ENCODE data around the gene CA5A. TPM values are rescaled to one million over a fixed set of nuclear protein-coding genes. Genes with fewer than 3 reads are reported as not detected.

CA5A gene
- total and polyA plus RNA-seq, 2 of the 13 experiments (the other 11 are each of a cell fraction or from before 2014, with no cell fraction given), result 66.8 to 106 TPM

- TF ChIP-seq ATF7 (IDR thresholded peaks at IDR 0.05) (no peak), ATF7 (CRISPR knock-in tag; IDR thresholded peaks at IDR 0.05) (peak; percentile 49; the same call in 1 of the 2 replicates), DMAP1 (CRISPR knock-in tag; IDR thresholded peaks at IDR 0.05) (peak; percentile 66; the same call in 1 of the 2 replicates), KLF9 (CRISPR knock-in tag; IDR thresholded peaks at IDR 0.05; ENCODE audit: low read depth) (peak; percentile 85; the same call in 1 of the 2 replicates), SRSF1 (optimal IDR thresholded peaks at IDR 0.05; ENCODE audit: low read depth, low read length) (peak; percentile 78), ZBTB37 (CRISPR knock-in tag; IDR thresholded peaks at IDR 0.05) (peak; percentile 72), RNF219 (CRISPR knock-in tag; IDR thresholded peaks at IDR 0.05) (no peak), MLXIP (CRISPR knock-in tag; IDR thresholded peaks at IDR 0.05; ENCODE audit: borderline replicate concordance) (no peak), SOX13 (IDR thresholded peaks at IDR 0.05) (0 out of 2 replicates have a peak, but pooled peaks have one; percentile 24), SOX13 (CRISPR knock-in tag; conservative IDR thresholded peaks at IDR 0.05 in 1 of 2, IDR thresholded peaks at IDR 0.05 in 1 of 2) (peak in 1 of 2 experiments; percentile 90; a peak in 2 of 4 replicates), ZNF674 (CRISPR knock-in tag; IDR thresholded peaks at IDR 0.05; ENCODE audit: low read depth) (0 out of 2 replicates have a peak, but pooled peaks have one; percentile 67), ELF4 (CRISPR knock-in tag; IDR thresholded peaks at IDR 0.05; ENCODE audit: borderline replicate concordance) (no peak), ZSCAN22 (CRISPR knock-in tag; IDR thresholded peaks at IDR 0.05) (peak; percentile 76; the same call in 1 of the 2 replicates), FOXO1 (CRISPR knock-in tag; IDR thresholded peaks at IDR 0.05) (peak; percentile 95), AHR (CRISPR knock-in tag; IDR thresholded peaks at IDR 0.05) (peak; percentile 94), ZNF3 (CRISPR knock-in tag; IDR thresholded peaks at IDR 0.05) (no peak), ARID2 (CRISPR knock-in tag; IDR thresholded peaks at IDR 0.05; ENCODE audit: borderline replicate concordance) (no peak), AGO2 (optimal IDR thresholded peaks at IDR 0.05; ENCODE audit: low read depth, low read length) (peak; percentile 86), TRAFD1 (CRISPR knock-in tag; IDR thresholded peaks at IDR 0.05; ENCODE audit: borderline replicate concordance) (peak; percentile 98; the same call in 1 of the 2 replicates), YEATS4 (CRISPR knock-in tag; IDR thresholded peaks at IDR 0.05; ENCODE audit: borderline replicate concordance) (peak; percentile 63; the same call in 1 of the 2 replicates), DNMT3B (CRISPR knock-in tag; conservative IDR thresholded peaks at IDR 0.05) (0 out of 2 replicates have a peak, but pooled peaks have one; percentile 29)
These were observed 86.0 kb downstream of the CA5A start (continued) for GRCh38 chr16:87850009-87851006.
